ENCODE measurements around the gene PNMA6F. TPM values are rescaled to one million over a fixed set of nuclear protein-coding genes. Genes with fewer than 3 reads are reported as not detected.
"Not testable (repeated sequence)": the region's sequence is repeated elsewhere in the genome, so short reads cannot be mapped to it uniquely, and the experiment has no call there.

Gene PNMA6F
- total and polyA plus RNA-seq, 2 donors (not counting 1 experiment from before 2014, with no cell fraction given), result not detected

DNA sequence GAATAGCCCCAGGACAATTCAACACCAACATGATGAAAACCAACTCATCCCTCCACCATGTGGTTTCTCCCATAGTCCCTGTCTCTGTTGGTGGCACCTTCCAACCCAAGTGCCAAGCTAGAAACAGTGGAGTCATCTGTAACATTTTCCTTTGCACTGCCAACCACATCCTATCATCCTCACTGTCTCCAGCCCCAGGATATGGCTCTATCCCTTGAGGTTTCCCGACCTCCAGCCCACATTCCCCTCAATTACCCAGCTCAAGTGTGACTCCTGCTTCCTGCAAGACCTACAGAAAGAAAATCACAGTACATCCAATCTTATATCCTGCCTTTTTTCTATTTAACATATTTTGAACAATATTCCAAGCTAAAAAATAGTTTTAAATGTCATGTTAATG, 24.2 kb downstream of the PNMA6F start:
- DNase-seq (ENCODE audit: low read depth in 2 of 2), result no peak
- TF ChIP-seq, protein P1, sequence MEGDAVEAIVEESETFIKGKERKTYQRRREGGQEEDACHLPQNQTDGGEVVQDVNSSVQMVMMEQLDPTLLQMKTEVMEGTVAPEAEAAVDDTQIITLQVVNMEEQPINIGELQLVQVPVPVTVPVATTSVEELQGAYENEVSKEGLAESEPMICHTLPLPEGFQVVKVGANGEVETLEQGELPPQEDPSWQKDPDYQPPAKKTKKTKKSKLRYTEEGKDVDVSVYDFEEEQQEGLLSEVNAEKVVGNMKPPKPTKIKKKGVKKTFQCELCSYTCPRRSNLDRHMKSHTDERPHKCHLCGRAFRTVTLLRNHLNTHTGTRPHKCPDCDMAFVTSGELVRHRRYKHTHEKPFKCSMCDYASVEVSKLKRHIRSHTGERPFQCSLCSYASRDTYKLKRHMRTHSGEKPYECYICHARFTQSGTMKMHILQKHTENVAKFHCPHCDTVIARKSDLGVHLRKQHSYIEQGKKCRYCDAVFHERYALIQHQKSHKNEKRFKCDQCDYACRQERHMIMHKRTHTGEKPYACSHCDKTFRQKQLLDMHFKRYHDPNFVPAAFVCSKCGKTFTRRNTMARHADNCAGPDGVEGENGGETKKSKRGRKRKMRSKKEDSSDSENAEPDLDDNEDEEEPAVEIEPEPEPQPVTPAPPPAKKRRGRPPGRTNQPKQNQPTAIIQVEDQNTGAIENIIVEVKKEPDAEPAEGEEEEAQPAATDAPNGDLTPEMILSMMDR (conservative IDR thresholded peaks at IDR 0.05 in 1 of 2, IDR thresholded peaks at IDR 0.05 in 1 of 2; ENCODE audit: low read depth in 1 of 2, low read length in 2 of 2), result no peak
- TF ChIP-seq EZH2 (IDR thresholded peaks at IDR 0.05; ENCODE audit: low read length, missing control alignments), result no peak

DNA sequence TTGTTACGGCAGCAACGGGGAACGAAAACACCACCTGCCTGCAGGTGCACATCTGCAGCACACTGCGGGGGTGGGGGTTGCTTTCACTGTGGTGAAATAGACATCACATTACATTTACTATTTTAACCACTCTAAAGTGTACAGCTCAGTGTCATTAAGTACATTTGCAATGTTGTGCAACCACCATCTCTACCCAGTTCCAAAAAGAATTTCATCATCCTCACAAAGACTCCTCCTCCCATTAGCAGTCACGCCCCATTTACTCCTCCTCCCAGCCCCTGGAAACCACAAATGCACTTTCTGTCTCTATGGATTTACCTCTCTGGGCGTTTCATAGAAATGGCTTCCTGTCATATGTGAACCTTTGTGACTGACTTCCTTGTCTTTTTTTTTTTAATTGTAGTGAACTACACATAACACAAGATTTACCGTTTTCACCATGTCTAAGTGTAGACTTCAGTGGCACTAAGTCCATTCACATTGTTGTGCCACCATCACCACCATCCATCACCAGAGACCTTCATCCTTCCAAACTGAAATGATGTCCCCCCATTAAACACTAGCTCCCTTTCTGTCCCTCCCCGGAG, 28.0 kb downstream of the PNMA6F start:
- not testable (repeated sequence) for H3K27me3 ChIP-seq (ENCODE audit: control insufficient read depth, insufficient read depth, low read length); H3K4me1 ChIP-seq (ENCODE audit: control insufficient read depth, extremely low read depth, insufficient read depth, low read length); H4K20me1 ChIP-seq (ENCODE audit: control insufficient read depth, extremely low read depth, insufficient read depth, low read length); H3K4me2 ChIP-seq (ENCODE audit: extremely low read depth, insufficient read depth, low read length); DNase-seq (ENCODE audit: low read depth in 2 of 2); H3K4me3 ChIP-seq (replicated peaks in 1 of 4; ENCODE audit: control extremely low read depth in 1 of 4, insufficient read depth in 1 of 4, low read depth in 3 of 4, low read length in 4 of 4); H3K36me3 ChIP-seq (ENCODE audit: control insufficient read depth, insufficient read depth, low read length); H3K9ac ChIP-seq (ENCODE audit: insufficient read depth, low read length); H3K27ac ChIP-seq (ENCODE audit: insufficient read depth, low read length); H3K79me2 ChIP-seq (ENCODE audit: control insufficient read depth, insufficient read depth, low read length); H3K9me3 ChIP-seq (ENCODE audit: control insufficient read depth, insufficient read depth, low read depth, low read length); H2AFZ ChIP-seq (ENCODE audit: low read length)

More for the DNA sequence above, 24.2 kb downstream of the PNMA6F start:
- Histone ChIP-seq H3K4me2 (ENCODE audit: extremely low read depth, insufficient read depth, low read length) (no peak overlapping the region), H3K4me1 (ENCODE audit: control insufficient read depth, extremely low read depth, insufficient read depth, low read length) (no peaks in the 10 kb centered on the region), H3K79me2 (ENCODE audit: control insufficient read depth, insufficient read depth, low read length) (no peaks in the 10 kb centered on the region), H3K9me3 (ENCODE audit: control insufficient read depth, insufficient read depth, low read depth, low read length) (no peaks in the 10 kb centered on the region), H3K9ac (ENCODE audit: insufficient read depth, low read length) (no peak overlapping the region), H3K36me3 (ENCODE audit: control insufficient read depth, insufficient read depth, low read length) (no peaks in the 10 kb centered on the region), H2AFZ (ENCODE audit: low read length) (no peak overlapping the region), H3K4me3 (replicated peaks in 1 of 4; ENCODE audit: control extremely low read depth in 1 of 4, insufficient read depth in 1 of 4, low read depth in 3 of 4, low read length in 4 of 4) (no peak overlapping the region), H4K20me1 (ENCODE audit: control insufficient read depth, extremely low read depth, insufficient read depth, low read length) (no peaks in the 10 kb centered on the region), H3K27me3 (ENCODE audit: control insufficient read depth, insufficient read depth, low read length) (no peaks in the 10 kb centered on the region), H3K27ac (ENCODE audit: insufficient read depth, low read length) (no peak overlapping the region)

DNA sequence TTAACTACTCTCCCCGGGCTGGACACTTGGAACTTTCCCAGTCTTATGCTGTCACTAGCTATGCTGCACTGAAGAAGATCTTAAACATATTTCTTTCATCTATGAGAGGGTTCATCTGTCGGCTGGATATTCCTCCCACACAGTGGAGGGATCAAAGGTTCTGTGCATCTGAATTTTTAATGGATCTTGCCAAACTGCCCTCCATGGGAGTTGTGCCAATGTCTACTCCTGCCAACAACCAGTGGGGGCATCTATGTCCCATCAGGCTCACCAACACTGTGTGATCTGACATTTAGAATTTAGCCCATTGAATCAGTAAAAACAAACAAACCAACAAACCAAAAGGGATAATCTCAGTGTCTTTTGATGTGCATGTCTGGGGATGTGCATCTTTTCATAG, 32.8 kb downstream of the PNMA6F start:
- DNase-seq (ENCODE audit: low read depth in 2 of 2), result not testable (repeated sequence)

DNA sequence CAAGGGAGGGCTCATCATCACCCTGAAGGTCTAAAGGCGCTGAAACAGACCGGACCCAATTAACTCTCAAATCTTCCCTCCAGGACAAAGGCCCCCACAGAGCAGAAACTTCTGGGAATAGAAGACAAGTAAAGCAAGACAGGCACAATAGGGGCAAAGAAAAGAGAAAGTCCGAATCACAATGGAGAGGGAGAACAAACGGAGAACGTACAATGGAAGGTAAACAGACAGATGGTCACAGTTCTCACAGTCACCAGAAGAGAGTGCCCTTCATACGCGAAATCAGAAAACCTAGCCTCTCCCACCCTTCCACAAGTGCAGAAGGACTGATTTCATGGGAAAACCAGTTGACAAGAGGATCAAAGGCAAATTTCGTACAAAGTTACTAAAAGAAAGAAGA, 35.9 kb downstream of the PNMA6F start:
- H3K4me1 ChIP-seq (ENCODE audit: control insufficient read depth, extremely low read depth, insufficient read depth, low read length); H3K36me3 ChIP-seq (ENCODE audit: control insufficient read depth, insufficient read depth, low read length); H2AFZ ChIP-seq (ENCODE audit: low read length); H3K9me3 ChIP-seq (ENCODE audit: control insufficient read depth, insufficient read depth, low read depth, low read length); H3K4me2 ChIP-seq (ENCODE audit: extremely low read depth, insufficient read depth, low read length); DNase-seq (ENCODE audit: low read depth in 2 of 2); H3K79me2 ChIP-seq (ENCODE audit: control insufficient read depth, insufficient read depth, low read length); H3K27ac ChIP-seq (ENCODE audit: insufficient read depth, low read length); H3K27me3 ChIP-seq (ENCODE audit: control insufficient read depth, insufficient read depth, low read length); H3K9ac ChIP-seq (ENCODE audit: insufficient read depth, low read length); H4K20me1 ChIP-seq (ENCODE audit: control insufficient read depth, extremely low read depth, insufficient read depth, low read length); H3K4me3 ChIP-seq (replicated peaks in 1 of 4; ENCODE audit: control extremely low read depth in 1 of 4, insufficient read depth in 1 of 4, low read depth in 3 of 4, low read length in 4 of 4): not testable (repeated sequence)

More for the DNA sequence above, 32.8 kb downstream of the PNMA6F start:
- not testable (repeated sequence) for H3K79me2 ChIP-seq (ENCODE audit: control insufficient read depth, insufficient read depth, low read length); H3K4me1 ChIP-seq (ENCODE audit: control insufficient read depth, extremely low read depth, insufficient read depth, low read length); H3K27me3 ChIP-seq (ENCODE audit: control insufficient read depth, insufficient read depth, low read length); H2AFZ ChIP-seq (ENCODE audit: low read length); H3K27ac ChIP-seq (ENCODE audit: insufficient read depth, low read length); H4K20me1 ChIP-seq (ENCODE audit: control insufficient read depth, extremely low read depth, insufficient read depth, low read length); H3K4me3 ChIP-seq (replicated peaks in 1 of 4; ENCODE audit: control extremely low read depth in 1 of 4, insufficient read depth in 1 of 4, low read depth in 3 of 4, low read length in 4 of 4); H3K9ac ChIP-seq (ENCODE audit: insufficient read depth, low read length); H3K9me3 ChIP-seq (ENCODE audit: control insufficient read depth, insufficient read depth, low read depth, low read length); H3K36me3 ChIP-seq (ENCODE audit: control insufficient read depth, insufficient read depth, low read length); H3K4me2 ChIP-seq (ENCODE audit: extremely low read depth, insufficient read depth, low read length)

DNA sequence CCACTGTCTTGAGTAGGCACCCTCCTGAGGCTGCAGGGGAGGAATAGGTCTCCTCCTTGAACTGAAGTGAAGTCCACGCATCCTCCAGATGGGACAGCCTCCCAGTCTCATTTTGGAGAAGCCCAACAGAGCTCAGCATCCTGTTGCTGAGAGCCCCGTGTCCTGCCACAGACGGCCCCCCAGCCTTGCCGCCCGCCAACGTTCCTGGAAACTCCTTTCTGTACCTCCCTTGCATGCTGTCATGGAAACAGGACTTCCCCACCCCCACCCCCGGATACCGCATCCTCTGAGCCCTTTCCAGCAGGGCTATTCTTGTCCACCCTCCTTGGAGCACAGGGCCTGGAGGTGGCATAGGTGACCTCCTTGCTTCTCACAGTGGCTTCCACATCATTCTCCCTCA, 37.6 kb downstream of the PNMA6F start:
- not testable (repeated sequence) for DNase-seq (ENCODE audit: low read depth in 2 of 2); H3K36me3 ChIP-seq (ENCODE audit: control insufficient read depth, insufficient read depth, low read length); H3K79me2 ChIP-seq (ENCODE audit: control insufficient read depth, insufficient read depth, low read length); H3K27me3 ChIP-seq (ENCODE audit: control insufficient read depth, insufficient read depth, low read length); H4K20me1 ChIP-seq (ENCODE audit: control insufficient read depth, extremely low read depth, insufficient read depth, low read length); H2AFZ ChIP-seq (ENCODE audit: low read length); H3K4me2 ChIP-seq (ENCODE audit: extremely low read depth, insufficient read depth, low read length); H3K4me3 ChIP-seq (replicated peaks in 1 of 4; ENCODE audit: control extremely low read depth in 1 of 4, insufficient read depth in 1 of 4, low read depth in 3 of 4, low read length in 4 of 4); H3K27ac ChIP-seq (ENCODE audit: insufficient read depth, low read length); H3K9me3 ChIP-seq (ENCODE audit: control insufficient read depth, insufficient read depth, low read depth, low read length); H3K9ac ChIP-seq (ENCODE audit: insufficient read depth, low read length); H3K4me1 ChIP-seq (ENCODE audit: control insufficient read depth, extremely low read depth, insufficient read depth, low read length)

DNA sequence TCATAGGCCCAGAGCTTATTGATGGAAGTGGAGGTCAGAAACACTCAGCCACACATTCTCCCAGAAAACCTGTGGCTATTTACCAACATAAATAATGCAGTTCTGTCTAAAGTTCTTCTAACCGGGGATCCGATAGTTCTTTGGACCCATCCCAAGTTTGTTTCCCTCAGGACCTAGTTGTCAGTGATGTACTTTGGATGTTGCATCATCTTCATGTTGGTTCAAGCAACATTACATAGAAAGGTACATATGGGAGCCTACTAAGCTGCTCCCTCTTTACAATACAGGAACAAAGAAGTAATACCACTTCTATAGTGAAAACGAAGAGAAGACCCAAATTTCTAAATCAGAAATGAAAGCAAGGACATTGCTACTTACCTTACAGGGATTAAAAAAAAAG, 39.8 kb downstream of the PNMA6F start:
- H2AFZ ChIP-seq (ENCODE audit: low read length); H3K27ac ChIP-seq (ENCODE audit: insufficient read depth, low read length); H3K36me3 ChIP-seq (ENCODE audit: control insufficient read depth, insufficient read depth, low read length); H4K20me1 ChIP-seq (ENCODE audit: control insufficient read depth, extremely low read depth, insufficient read depth, low read length); DNase-seq (ENCODE audit: low read depth in 2 of 2); H3K79me2 ChIP-seq (ENCODE audit: control insufficient read depth, insufficient read depth, low read length); H3K9me3 ChIP-seq (ENCODE audit: control insufficient read depth, insufficient read depth, low read depth, low read length); H3K4me3 ChIP-seq (replicated peaks in 1 of 4; ENCODE audit: control extremely low read depth in 1 of 4, insufficient read depth in 1 of 4, low read depth in 3 of 4, low read length in 4 of 4); H3K4me1 ChIP-seq (ENCODE audit: control insufficient read depth, extremely low read depth, insufficient read depth, low read length); H3K9ac ChIP-seq (ENCODE audit: insufficient read depth, low read length); H3K27me3 ChIP-seq (ENCODE audit: control insufficient read depth, insufficient read depth, low read length); H3K4me2 ChIP-seq (ENCODE audit: extremely low read depth, insufficient read depth, low read length): not testable (repeated sequence)
